ENCODE results near the gene TCEANC.

- no peak for TF ChIP-seq MXI1 (IDR thresholded peaks at IDR 0.05; ENCODE audit: borderline replicate concordance, low read depth, low read length)
- no peak for TF ChIP-seq BHLHE40 (IDR thresholded peaks at IDR 0.05; ENCODE audit: low read depth, low read length)
- no peak for TF ChIP-seq CEBPB (IDR thresholded peaks at IDR 0.05; ENCODE audit: low read depth, low read length)
- no peak for TF ChIP-seq CTCF (conservative IDR thresholded peaks at IDR 0.05; ENCODE audit: low read depth, low read length)
- TF ChIP-seq USF2 (IDR thresholded peaks at IDR 0.05; ENCODE audit: low read depth, low read length), result no peak
- no peak for TF ChIP-seq RCOR1 (IDR thresholded peaks at IDR 0.05; ENCODE audit: insufficient replicate concordance, low read length)
- no peak for TF ChIP-seq FOS (IDR thresholded peaks at IDR 0.05; ENCODE audit: low read depth, low read length)
- TF ChIP-seq CHD1 (IDR thresholded peaks at IDR 0.05; ENCODE audit: low read depth, low read length), result no peak
Observed at GRCh38 chrX:13664020-13664419, 11.1 kb downstream of the TCEANC start.
